A673 (cell line): Measurements from ENCODE around the gene PSMD11.

Experiments used
- CTCF ChIP-seq: fragments of 300-800, 200-600 bp; sonication (generic); conservative IDR thresholded peaks from 2 replicates; pipeline ENCODE4 v1.5.1; 2017; ENCODE audit warnings: low read depth, mild to moderate bottlenecking, antibody characterized with exemption, low read length, moderate library complexity, mixed read lengths
- EZH2 ChIP-seq: fragments of 200-600 bp; sonication (generic); IDR thresholded peaks from 2 replicates; pipeline ENCODE4 v1.6.1; 2017; ENCODE audit warnings: borderline replicate concordance, low read depth, mild to moderate bottlenecking, mixed read lengths, antibody characterized with exemption, low read length; ENCODE audit not compliant: poor library complexity, severe bottlenecking

GRCh38 chr17:32523017-32523680 is 78.8 kb downstream of the PSMD11 start:
- TF ChIP-seq EZH2 (no peak), CTCF (no peak)
